HG03460 (cell line): Measurements from ENCODE around the gene ACTN1.
"Not testable (repeated sequence)": the region's sequence is repeated elsewhere in the genome, so short reads cannot be mapped to it uniquely, and the experiment has no call there.

ENCODE experiments used
- ATAC-seq: cut with Tn5 transposase; IDR thresholded peaks from one replicate; pipeline ENCODE4 v1.9.1; 2021; ENCODE audit not compliant: unreplicated experiment

Gene ACTN1

DNA sequence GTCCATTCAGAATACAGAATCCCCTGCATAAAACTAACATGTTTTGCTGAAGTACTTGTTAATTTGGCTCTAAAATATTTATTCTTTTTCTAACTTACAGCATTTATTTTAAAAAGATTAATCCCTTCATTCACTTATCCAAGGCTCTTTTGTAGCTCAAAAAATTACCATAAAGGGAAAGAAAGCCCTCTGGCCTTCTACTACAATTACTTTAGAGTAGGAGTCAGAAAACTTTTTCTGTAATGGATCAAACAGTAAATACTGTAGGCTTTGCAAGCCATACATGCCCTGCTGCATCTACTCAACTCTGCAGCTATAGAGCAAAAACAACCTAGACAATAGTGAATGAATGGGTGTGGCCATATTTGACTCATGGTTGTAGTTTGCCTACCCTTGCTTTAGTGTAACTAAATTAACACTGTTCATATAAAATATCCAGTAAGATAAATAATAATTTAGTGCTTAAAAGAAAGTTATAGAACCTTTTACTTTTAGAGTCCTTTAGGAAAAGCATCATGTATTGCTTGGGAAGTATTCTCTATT is 112.0 kb downstream of the ACTN1 start:
- ATAC-seq: no peak

DNA sequence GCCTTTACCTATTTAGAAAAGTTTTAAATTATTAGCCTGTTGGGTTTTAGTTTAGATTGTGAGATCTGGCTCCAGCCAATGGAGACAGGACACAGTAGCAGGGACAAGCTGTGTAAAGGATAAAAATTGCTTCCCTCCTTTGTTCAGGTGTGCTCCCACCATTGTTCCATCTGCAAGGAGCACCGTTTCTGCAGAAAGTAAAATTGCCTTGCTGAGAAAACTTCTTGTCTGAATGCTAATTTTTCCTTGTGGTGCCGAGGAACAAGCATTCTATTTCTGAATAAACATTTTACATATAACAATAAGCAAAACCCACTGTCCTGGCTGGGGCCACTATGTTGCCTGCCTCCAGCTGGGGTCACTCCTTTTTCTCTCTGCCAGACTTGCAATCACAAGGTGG is 113.6 kb downstream of the ACTN1 start:
- no peak for ATAC-seq

DNA sequence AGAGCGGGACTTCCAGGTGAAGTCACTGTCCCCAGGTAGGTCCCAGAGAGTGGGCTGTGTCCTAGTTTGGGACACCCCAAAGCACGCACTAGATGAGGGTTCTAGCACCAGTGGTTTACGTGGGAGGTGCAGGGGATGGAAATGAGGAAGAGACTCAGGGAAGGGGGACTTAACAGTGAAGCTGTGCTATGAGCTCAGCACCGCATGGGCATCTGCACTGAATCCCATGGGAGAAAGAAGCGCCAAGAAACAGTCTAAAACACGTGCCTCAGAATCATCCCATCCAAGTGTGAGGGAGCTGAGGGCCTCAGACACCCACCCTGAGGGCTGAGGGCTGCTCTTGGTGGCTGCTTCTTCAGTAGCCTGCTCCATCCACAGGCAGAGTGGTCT is 114.7 kb downstream of the ACTN1 start:
- no peak for ATAC-seq

DNA sequence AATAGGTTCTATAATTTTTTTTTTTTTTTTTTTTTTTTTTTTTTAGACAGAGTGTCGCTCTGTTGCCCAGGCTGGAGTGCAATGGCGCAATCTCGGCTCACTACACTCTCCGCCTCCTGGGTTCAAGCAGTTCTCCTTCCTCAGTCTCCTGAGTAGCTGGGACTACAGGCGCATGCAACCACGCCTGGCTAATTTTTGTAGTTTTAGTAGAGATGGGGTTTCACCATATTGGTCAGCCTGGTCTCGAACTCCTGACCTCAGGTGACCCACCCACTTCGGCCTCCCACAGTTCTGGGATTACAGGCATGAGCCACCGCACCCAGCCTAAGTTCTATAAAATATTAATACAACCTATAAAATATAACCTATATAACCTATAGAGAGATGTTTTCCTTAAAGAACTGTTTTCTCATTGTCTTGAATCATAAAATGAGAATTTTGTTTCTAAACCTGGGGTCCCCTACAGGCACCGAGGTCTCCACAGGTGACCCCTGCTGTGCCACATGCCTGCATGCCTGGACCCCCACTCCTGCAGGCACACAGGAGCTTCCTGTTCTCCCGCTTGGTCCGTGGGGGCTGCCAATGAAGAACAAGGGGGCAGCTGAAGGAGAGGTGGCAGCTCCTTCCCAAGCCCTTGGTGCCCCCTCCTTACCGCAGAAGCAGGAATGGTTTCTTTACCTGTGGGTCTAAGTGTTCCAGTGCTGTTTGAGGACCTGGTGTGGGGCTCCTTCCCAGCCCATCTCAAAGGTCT is 115.3 kb downstream of the ACTN1 start:
- no peak for ATAC-seq

DNA sequence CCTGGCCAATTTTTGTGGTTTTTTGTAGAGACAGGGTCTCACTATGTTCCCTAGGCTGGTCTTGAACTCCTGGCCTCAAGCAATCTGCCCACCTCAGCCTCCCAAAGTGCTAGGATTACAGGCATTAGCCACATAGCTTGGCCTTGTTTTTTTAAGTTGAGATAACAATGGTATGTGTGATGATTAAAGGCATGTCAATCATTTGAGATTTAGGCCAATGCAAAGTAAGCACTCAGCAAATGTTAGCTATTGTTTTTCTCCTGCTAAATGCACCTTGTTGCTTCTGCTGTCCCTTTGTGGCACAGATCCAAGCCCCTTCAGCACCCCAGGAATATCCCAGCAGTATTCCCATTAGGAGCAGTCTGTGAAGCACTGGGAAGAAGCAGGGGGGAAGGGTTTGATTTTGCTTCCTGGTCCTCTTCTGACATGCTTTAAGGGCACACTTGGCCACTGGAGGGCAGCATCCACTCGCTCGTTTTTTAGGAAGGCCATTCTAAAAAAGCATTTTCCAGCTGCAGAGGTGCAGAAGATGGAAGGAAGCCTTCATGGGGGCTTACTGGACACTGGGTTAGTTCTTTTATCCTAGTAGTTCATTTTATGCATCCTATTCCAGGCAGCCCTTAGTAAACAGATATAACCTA is 116.0 kb downstream of the ACTN1 start:
- no peak for ATAC-seq

DNA sequence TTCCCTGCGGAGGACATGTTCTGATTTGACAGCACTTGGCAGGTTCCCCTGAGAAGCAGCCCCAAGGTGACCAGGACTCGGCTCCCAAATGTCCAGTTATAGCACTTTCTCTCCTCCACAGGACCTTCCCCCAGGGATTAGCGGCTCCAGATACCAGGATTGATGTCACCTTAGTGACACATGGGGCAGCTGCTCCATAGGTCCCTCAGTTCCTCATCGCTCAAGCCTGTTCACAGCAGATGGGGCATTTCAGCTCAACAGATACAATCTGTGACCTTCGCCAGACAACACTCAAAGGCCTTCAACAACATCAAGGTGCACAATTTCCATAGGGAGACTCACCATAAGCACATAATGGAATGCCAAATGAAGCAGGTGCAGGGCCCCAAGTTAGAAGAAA is 118.3 kb downstream of the ACTN1 start:
- no peak for ATAC-seq

DNA sequence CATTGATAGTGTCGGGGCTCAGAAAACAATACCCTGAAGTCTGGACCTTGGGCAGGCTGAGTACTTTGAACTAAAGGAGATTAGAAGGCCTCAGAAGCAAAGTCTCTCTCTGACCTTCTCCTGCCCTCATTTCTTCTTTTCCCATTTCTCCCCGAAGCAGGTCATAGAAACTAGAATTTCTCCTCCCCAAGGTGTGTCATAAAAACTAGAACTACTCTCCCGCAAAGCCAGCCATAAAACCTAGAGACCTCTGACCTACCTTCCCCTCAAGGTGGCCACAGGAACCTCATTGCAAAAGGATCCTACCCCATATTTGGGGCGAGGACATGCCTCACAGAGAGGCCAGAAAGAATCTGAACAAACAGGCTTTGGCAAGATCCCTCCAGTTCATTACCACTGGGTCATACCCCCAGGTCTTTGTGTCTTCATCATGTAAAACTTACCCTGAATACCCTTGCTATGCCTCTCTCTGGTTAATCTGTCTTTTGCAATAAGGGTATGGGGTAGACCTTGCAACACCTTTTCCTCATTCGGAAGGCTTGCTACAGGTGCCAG is 121.5 kb downstream of the ACTN1 start:
- ATAC-seq: no peak

DNA sequence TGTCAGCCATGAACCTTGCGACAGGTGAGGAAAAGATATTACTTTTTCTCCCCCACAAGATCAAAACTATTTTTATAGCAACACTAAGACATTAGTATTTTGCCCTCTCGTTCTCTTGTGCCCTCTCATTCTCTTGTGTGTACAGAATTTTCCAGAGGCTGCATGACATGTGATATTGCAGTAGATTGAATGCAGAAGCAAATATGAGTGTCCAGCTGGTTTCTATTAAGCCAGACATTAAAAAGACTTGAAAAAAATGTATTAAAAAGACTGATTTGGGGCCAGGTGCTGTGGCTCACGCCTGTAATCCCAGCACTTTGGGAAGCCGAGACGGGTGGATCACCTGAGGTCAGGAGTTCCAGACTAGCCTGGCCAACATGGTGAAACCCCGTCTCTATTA is 122.5 kb downstream of the ACTN1 start:
- no peak for ATAC-seq

DNA sequence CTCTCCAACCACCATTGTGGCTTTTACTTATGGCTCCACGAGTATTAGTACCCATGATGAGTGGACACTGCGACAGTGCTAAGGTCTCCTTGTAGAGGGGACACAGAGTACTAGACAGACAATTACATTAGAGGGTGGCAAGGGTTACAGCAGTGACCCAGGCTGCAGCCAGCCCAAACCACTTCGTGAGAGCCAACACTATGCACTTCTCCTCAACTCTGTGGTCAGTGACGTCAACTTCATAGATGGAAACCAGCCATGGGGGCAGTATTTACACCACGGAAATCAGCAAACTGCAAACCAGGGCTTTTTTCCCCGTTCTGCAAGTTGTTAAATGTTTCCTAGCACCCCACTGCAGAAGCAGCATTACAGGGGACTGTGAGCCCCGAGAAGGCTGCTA is 124.7 kb downstream of the ACTN1 start:
- no peak for ATAC-seq

DNA sequence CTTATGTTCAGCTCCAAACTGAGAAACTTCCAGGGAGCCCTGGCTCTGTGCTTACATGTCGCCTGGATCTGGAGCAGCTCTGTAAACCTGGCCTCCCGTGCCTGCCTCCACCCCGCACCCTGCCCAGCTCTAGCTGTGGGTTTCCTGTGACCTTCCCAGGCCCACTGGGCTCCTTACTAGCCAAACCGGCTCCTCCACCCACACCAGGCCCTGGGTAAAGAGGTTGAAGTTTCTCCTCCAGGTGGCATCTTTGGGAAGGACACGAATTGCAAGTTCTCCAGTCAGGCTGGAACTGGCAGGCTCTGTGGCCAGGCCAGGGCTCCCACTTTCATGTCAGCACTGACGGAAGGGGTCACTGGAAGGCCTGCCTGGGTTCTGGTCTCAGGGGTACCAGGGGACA is 125.4 kb downstream of the ACTN1 start:
- no peak for ATAC-seq

DNA sequence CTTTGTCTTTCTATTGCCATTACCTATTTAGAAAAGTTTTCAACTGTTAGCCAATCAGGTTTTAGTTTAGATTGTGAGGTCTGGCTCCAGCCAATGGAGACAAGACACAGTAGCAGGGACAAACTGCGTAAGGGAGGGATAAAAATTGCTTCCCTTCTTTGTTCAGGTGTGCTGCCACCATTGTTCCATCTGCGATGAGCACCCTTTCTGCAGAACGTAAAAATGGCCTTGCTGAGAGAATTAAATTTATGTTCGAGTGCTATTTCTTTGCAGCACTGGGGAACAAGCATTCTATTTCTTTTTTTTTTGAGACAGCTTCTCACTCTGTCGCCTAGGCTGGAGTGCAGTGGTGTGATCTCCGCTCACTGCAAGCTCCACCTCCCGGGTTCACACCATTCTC is 126.6 kb downstream of the ACTN1 start:
- ATAC-seq: not testable (repeated sequence)

DNA sequence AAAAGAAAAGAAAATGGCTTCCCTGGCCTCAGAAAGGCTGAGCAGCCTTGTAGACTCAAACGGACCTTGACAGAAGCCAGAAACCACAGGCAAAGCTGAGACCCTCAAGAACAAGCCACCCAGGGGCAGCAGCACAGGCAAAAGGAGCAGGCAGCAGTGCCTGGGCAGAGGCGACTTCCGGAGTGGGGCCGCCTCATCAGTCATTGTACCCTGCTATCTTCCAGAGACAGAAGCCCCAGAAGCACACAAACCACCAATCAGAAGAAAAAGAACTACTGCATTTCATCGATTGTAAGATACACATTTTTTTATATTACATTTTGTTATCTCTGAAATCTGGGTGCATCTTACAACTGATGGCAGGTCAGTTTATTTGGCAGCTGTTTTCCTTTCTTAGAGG is 128.0 kb downstream of the ACTN1 start:
- no peak for ATAC-seq

DNA sequence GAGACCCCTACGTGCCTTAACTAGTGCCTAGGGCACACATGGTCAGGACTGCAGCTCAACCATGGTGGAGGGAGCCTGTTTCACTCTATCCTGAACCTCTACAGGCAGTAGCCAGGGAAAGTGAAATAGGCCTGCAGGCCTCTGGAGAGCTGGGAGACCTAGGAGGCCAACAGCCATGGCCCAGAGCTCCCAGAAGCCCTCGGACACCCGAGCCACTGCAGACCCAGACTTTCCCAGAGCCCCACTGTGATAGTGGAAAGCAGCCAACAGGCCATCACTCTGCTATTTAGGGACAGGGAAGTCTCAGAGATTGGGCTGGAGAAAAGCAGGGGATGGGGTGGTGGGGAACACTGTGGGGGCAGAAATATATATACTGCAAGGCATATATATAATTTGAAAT is 129.7 kb downstream of the ACTN1 start:
- no peak for ATAC-seq

DNA sequence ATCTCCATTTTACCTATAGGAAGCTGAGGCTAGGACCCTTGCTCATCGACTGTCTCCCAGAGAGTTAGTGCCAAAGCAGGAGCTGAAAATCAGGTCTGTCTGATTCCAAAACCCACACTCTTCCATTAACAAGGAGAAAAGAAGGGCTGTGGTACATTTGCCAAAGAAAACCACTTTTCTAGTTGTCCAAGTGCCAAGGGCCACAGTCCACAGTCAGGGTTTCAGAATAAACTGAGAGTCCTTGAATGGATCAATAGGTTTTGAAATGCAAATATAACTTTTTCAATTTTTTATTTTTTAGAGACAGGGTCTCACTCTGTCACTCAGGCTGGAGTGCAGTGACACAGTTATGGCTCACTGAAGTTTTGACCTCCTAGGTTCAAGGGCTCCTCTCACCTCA is 130.8 kb downstream of the ACTN1 start:
- ATAC-seq: no peak

DNA sequence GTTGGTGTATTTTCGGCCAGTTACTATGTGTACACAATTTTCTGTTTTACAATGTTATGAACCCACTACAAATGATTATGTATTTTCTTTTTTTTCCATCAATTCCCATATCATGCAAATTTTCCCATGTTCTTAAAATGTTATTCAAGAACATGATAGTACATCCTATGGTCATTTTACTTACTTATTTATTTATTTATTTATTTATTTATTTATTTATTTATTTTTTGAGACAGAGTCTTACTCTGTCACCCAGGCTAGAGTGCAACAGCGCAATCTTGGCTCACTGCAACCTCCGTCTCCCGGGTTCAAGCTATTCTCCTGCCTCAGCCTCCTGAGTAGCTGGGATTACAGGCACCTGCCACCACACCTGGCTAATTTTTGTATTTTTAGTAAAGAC is 131.5 kb downstream of the ACTN1 start:
- not testable (repeated sequence) for ATAC-seq

DNA sequence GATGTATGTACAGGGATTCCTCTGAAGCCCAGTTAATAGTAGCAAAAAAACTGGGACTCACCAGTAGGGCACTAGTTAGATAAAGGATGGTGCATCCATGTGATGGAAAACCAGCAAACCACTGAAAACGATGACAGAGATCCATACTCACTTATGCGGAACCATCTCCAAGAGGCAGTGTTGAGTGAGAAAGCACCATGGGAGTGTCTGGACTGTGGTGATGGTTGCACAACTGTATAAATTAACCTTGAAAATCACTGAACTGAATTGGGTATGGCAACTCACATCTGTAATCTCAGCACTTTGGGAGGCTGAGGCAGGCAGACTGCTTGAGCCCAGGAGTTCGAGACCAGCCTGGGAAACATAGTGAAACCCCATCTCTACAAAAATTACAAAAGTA is 132.6 kb downstream of the ACTN1 start:
- ATAC-seq: no peak

DNA sequence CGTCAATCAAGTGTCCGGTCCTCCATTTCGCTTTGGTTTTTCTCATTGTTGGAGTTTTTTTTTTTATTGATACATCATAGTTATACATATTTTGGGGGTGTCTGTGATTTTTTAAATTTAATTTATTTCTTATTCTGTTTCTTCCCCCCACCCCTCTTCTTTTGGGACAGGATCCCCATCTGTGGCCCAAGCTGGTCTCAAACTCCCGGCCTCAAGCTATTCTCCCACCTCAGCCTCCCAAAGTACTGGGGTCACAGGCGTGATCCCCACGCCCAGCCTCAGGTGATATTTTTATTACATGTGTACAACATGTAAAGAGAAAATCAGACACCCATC is 134.9 kb downstream of the ACTN1 start:
- no peak for ATAC-seq

DNA sequence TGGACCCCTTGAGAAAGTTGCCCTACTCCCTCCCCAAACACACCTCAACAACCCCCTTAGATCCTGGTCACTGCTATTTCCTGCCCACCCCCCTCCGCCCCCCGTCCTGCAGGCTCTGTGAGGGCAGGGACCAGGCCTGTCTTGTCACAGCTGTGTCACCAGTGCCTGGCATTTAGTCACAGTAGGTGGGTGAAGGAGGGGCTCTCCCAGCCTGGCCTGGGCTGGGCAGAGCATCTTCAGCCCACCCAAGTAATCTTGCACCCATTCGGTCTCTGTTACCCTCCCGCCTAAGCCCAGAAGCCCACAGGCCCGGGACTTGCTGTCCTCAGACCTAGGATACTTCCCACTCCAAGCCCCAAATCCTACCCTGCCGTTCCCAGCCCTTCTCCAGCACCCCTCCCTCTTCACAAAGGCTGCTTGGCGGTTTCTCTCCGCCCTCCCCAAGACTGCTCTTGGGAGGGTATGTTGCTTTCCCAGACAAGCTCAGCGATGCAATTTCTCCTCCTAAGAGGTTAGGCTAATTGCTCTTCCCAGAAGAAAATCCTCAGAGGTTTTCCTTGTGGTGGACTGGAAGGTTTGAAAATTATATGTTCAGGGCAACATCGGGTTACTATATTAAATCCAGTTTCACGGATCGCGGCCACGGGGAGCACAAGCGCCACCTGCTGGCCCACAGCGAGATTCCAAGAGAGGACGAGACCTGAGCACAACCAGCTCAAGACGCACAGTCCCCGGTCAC is 135.5 kb downstream of the ACTN1 start:
- ATAC-seq: no peak

DNA sequence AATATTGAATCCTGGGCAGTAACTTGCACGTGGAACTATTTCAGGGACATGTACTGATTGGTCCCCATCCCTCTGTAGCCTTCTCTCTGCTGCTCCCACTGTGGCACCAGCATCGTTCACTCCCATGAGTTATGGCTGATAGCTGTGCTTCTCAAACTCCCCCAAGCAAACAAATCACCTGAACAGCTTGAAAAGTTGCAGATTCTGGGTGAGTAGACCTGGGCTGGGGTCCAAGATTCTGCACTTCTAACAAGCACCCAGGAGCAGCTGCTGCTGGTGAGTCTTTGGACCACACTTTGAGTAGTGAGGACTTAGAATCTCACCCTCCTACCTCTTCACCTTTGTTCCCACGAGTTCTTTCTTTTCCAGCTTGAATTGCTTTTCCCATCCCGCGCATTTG is 136.8 kb downstream of the ACTN1 start:
- ATAC-seq: no peak

DNA sequence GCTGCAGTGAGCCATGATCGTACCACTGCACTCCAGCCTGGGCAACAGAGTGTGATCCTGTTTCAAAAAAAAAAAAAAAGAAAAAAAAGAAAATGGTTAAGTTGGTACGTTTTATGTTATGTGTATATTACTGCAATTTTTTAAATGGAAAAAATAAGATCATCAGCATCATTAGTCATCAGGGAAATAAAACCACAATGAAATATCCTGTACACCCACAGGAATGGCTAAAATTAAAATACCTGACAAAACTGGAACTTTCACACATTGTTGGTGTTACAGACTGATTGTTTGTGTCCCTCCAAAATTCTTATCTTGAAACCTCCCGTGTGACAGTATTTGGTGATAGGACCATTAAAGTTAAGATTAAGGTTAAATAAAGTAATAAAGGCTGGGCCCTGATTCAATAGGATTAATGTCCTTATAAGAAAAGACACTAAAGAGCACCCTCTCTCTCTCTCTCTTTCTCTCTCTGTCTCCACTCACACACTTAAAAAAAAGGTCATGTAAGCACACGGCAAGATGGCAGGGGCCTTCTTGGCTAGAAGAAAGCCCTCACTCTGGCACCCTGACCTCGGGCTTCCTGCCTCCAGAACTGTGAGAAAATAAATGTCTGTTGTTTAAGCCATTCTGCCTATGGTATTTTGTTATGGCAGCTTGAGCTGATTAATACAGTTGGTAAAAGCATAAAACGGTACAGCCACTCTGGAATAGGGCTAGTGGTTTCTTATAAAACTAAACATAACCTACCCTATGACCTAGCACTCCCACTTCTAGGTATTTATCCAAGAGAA is 137.9 kb downstream of the ACTN1 start:
- ATAC-seq: no peak

DNA sequence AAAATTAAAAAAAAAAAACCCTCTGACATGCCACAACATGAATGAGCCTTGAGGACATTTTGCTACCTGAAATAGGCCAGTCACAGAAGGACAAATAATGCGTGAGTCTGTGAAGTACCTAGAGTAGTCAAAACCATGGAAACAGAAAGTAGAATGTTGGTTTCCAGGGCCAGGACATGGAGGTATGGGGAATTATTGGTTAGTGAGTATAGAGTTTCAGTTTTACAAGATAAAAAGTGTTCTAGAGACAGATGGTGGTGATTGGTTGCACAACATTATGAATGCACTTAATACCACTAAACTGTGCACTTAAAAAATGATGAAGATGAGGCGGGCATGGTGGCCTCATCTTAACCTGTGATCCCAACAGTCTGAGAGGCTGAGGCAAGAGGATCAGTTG is 138.6 kb downstream of the ACTN1 start:
- ATAC-seq: no peak
